H4 (cell line): ENCODE results near the gene OR3A2. TPM values are rescaled to one million over a fixed set of nuclear protein-coding genes. Genes with fewer than 3 reads are reported as not detected.
"Not testable (repeated sequence)": the region's sequence is repeated elsewhere in the genome, so short reads cannot be mapped to it uniquely, and the experiment has no call there.

Source experiments
- DNase-seq: peaks from one replicate; pipeline ENCODE4 v3.0.0-alpha.2; 2015; ENCODE audit warnings: low spot score
- total RNA-seq: library from RNA; depleted of rRNA; stranded (reverse); fragments of >200 nt; shearing (Covaris generic); gene quantifications from 2 replicates; pipeline ENCODE4 v1.2.3, GENCODE V29; 2014; rRNA removed

The OR3A2 gene
- total RNA-seq, result not detected in 2 replicates

GRCh38 chr17:3385869-3386816 is at the start of gene OR3A2:
OR3A2 (minus strand) TSS chr17:3386308.
- DNase-seq, result no peak

GRCh38 chr17:3433741-3434140 is 47.6 kb upstream of the OR3A2 start, which contains the start of gene OR1E2:
OR1E2 (minus strand) TSS chr17:3433841; CDS start chr17:3433841, 0 bp downstream.
- no peak for DNase-seq

- DNase-seq, result not testable (repeated sequence)
Measured at GRCh38 chr17:3433215-3433614, 47.1 kb upstream of the OR3A2 start.

GRCh38 chr17:3418222-3418621 is 32.1 kb upstream of the OR3A2 start:
- DNase-seq, result no peak

GRCh38 chr17:3415610-3416009 is 29.5 kb upstream of the OR3A2 start:
- DNase-seq, result no peak

- DNase-seq, result not testable (repeated sequence)
Measured at GRCh38 chr17:3412216-3412615, 26.1 kb upstream of the OR3A2 start.

- no peak for DNase-seq
Measured at GRCh38 chr17:3411070-3411469, 25.0 kb upstream of the OR3A2 start, which contains the start of gene OR3A3. OR3A3 (plus strand) TSS chr17:3411370.

- not testable (repeated sequence) for DNase-seq
Measured at GRCh38 chr17:3403856-3404255, 17.7 kb upstream of the OR3A2 start.

GRCh38 chr17:3401786-3402185 is 15.7 kb upstream of the OR3A2 start:
- DNase-seq, result no peak

- no peak for DNase-seq
Measured at GRCh38 chr17:3400055-3400454, 13.9 kb upstream of the OR3A2 start.

- no peak for DNase-seq
Measured at GRCh38 chr17:3398310-3398709, 12.2 kb upstream of the OR3A2 start, which contains the start of gene OR1E1. OR1E1 (minus strand) TSS chr17:3398410; CDS start chr17:3398410, 0 bp downstream.

GRCh38 chr17:3397801-3398200 is 11.7 kb upstream of the OR3A2 start:
- not testable (repeated sequence) for DNase-seq

- no peak for DNase-seq
Measured at GRCh38 chr17:3389791-3390190, 3.7 kb upstream of the OR3A2 start.

- DNase-seq, result no peak
Measured at GRCh38 chr17:3381957-3382356, 4.2 kb downstream of the OR3A2 start.

GRCh38 chr17:3378321-3378720 is 7.8 kb downstream of the OR3A2 start:
- no peak for DNase-seq

GRCh38 chr17:3371167-3371566 is 14.9 kb downstream of the OR3A2 start:
- DNase-seq, result not testable (repeated sequence)

GRCh38 chr17:3342782-3343181 is 43.3 kb downstream of the OR3A2 start:
- not testable (repeated sequence) for DNase-seq

- no peak for DNase-seq
Measured at GRCh38 chr17:3335876-3336275, 50.2 kb downstream of the OR3A2 start.

GRCh38 chr17:3318336-3318735 is 67.8 kb downstream of the OR3A2 start:
- DNase-seq, result no peak

- no peak for DNase-seq
Measured at GRCh38 chr17:3316836-3317235, 69.3 kb downstream of the OR3A2 start.

GRCh38 chr17:3308603-3309002 is 77.5 kb downstream of the OR3A2 start:
- no peak for DNase-seq

GRCh38 chr17:3298260-3298659 is 87.8 kb downstream of the OR3A2 start, which contains the start of gene OR3A1:
OR3A1 (minus strand) TSS chr17:3298360; CDS start chr17:3292582, 5,778 bp downstream.
- no peak for DNase-seq

GRCh38 chr17:3295632-3296031 is 90.5 kb downstream of the OR3A2 start:
- DNase-seq, result no peak
